HepG2 (cell line): ENCODE results near the gene C2. TPM values are rescaled to one million over a fixed set of nuclear protein-coding genes. Genes with fewer than 3 reads are reported as not detected.

Experiments
- EZH2 ChIP-seq: conservative IDR thresholded peaks from 2 replicates; pipeline ENCODE4 v1.6.1; 2012; ENCODE audit warnings: mild to moderate bottlenecking, low read depth, low read length, moderate library complexity
- HDAC2 ChIP-seq: sonication (generic); formaldehyde crosslinking; IDR thresholded peaks from 2 replicates; pipeline ENCODE4 v1.4.0; 2020; ENCODE audit warnings: missing genetic modification reagents
- HES4 ChIP-seq: sonication (generic); formaldehyde crosslinking; IDR thresholded peaks from 2 replicates; pipeline ENCODE4 v1.9.0; 2021; ENCODE audit warnings: mild to moderate bottlenecking, missing genetic modification reagents, borderline replicate concordance
- MZF1 ChIP-seq: sonication (generic); formaldehyde crosslinking; IDR thresholded peaks from 2 replicates; pipeline ENCODE4 v1.8.1; 2023; ENCODE audit warnings: mild to moderate bottlenecking, missing genetic modification reagents, borderline replicate concordance
- NONO ChIP-seq, 2 experiments: fragments of 450-650 bp in 1 of 2; sonication (generic) in 1 of 2; formaldehyde crosslinking in 1 of 2; IDR thresholded peaks in 1 of 2; conservative IDR thresholded peaks in 1 of 2; 2 replicates each; pipeline versions ENCODE4 v1.6.1 to v1.8.0; 2017 to 2022; ENCODE audit warnings: mild to moderate bottlenecking in 1 of 2, missing genetic modification reagents in 1 of 2, moderate library complexity in 1 of 2
- PPARG ChIP-seq: conservative IDR thresholded peaks from 2 replicates; pipeline ENCODE4 v1.6.1; 2016; ENCODE audit warnings: missing biosample characterization, missing genetic modification reagents
- SMAD9 ChIP-seq: sonication (generic); formaldehyde crosslinking; IDR thresholded peaks from 2 replicates; pipeline ENCODE4 v1.5.1; 2020; ENCODE audit warnings: mild to moderate bottlenecking, missing genetic modification reagents
- TRIM24 ChIP-seq: sonication (generic); formaldehyde crosslinking; IDR thresholded peaks from 2 replicates; pipeline ENCODE4 v1.8.0; 2022; ENCODE audit warnings: mild to moderate bottlenecking, missing genetic modification reagents
- ZBTB7B ChIP-seq: sonication (generic); formaldehyde crosslinking; IDR thresholded peaks from 2 replicates; pipeline ENCODE4 v1.4.0; 2020; ENCODE audit warnings: missing genetic modification reagents
- ZFYVE20 ChIP-seq: sonication (generic); formaldehyde crosslinking; IDR thresholded peaks from 2 replicates; pipeline ENCODE4 v1.8.0; 2023; ENCODE audit warnings: low read depth, mild to moderate bottlenecking, moderate library complexity, missing genetic modification reagents, borderline replicate concordance
- ZIK1 ChIP-seq: sonication (generic); formaldehyde crosslinking; IDR thresholded peaks from 2 replicates; pipeline ENCODE4 v1.5.0; 2020; ENCODE audit warnings: mild to moderate bottlenecking, low read depth, missing genetic modification reagents, borderline replicate concordance
- ZMYM4 ChIP-seq: sonication (generic); formaldehyde crosslinking; IDR thresholded peaks from 2 replicates; pipeline ENCODE4 v1.8.1; 2023; ENCODE audit warnings: mild to moderate bottlenecking, missing genetic modification reagents
- ZNF136 ChIP-seq: sonication (generic); formaldehyde crosslinking; IDR thresholded peaks from 2 replicates; pipeline ENCODE4 v1.8.1; 2022; ENCODE audit warnings: low read depth, mild to moderate bottlenecking, moderate library complexity, missing genetic modification reagents
- ZNF318 ChIP-seq: sonication (generic); formaldehyde crosslinking; IDR thresholded peaks from 2 replicates; pipeline ENCODE4 v1.4.0; 2020; ENCODE audit warnings: mild to moderate bottlenecking, missing genetic modification reagents
- ZNF333 ChIP-seq: sonication (generic); formaldehyde crosslinking; IDR thresholded peaks from 2 replicates; pipeline ENCODE4 v1.4.0; 2020; ENCODE audit warnings: mild to moderate bottlenecking, missing genetic modification reagents, borderline replicate concordance
- ZNF350 ChIP-seq: sonication (generic); formaldehyde crosslinking; IDR thresholded peaks from 2 replicates; pipeline ENCODE4 v1.4.0; 2020; ENCODE audit warnings: mild to moderate bottlenecking, low read depth, missing genetic modification reagents, borderline replicate concordance
- ZNF530 ChIP-seq: sonication (generic); formaldehyde crosslinking; IDR thresholded peaks from 2 replicates; pipeline ENCODE4 v1.5.0; 2020; ENCODE audit warnings: low read depth, mild to moderate bottlenecking, missing genetic modification reagents
- ZNF749 ChIP-seq: sonication (generic); formaldehyde crosslinking; IDR thresholded peaks from 2 replicates; pipeline ENCODE4 v1.8.0; 2022; ENCODE audit warnings: mild to moderate bottlenecking, missing genetic modification reagents, moderate library complexity, borderline replicate concordance
- ZUFSP ChIP-seq: sonication (generic); formaldehyde crosslinking; IDR thresholded peaks from 2 replicates; pipeline ENCODE4 v1.9.0; 2021; ENCODE audit warnings: missing genetic modification reagents, mild to moderate bottlenecking, borderline replicate concordance
- polyA plus RNA-seq, 8 experiments: library from polyadenylated mRNA; depleted of rRNA in 3 of 8; stranded (reverse) in 7 of 8; unstranded in 1 of 8; fragments of >200 nt; fragmentation: Illumina TruSeq in 4 of 8; extraction: Trizol in 4 of 8; gene quantifications; 2 replicates each; pipeline versions ENCODE4 v1.2.1 to v1.2.3, GENCODE V29; 2011 to 2016; ENCODE audit warnings: low read depth in 4 of 8, missing spikeins in 1 of 8, mixed read lengths in 1 of 8; ENCODE audit not compliant: insufficient read depth in 1 of 8
- total RNA-seq, 5 experiments: library from RNA; depleted of rRNA; stranded (reverse); fragments of >200 nt; fragmentation: Illumina TruSeq; extraction: Trizol; gene quantifications; 2 replicates each; pipeline ENCODE4 v1.2.3, GENCODE V29; 2016; ENCODE audit warnings: low read depth in 1 of 5

The C2 gene
- total and polyA plus RNA-seq, 2 of the 13 experiments (the other 11 are each of a cell fraction or from before 2014, with no cell fraction given): 165 to 307 TPM

- TF ChIP-seq NONO (IDR thresholded peaks at IDR 0.05) (no peak), NONO (CRISPR knock-in tag; conservative IDR thresholded peaks at IDR 0.05) (peak; percentile 99), ZNF350 (CRISPR knock-in tag) (peak; percentile 92), HES4 (peak; percentile 17), ZIK1 (CRISPR knock-in tag) (peak; percentile 63; the same call in 1 of the 2 replicates), PPARG (CRISPR knock-in tag) (peak; percentile 29; the same call in 1 of the 2 replicates), ZUFSP (CRISPR knock-in tag) (no peak), MZF1 (CRISPR knock-in tag) (no peak), ZFYVE20 (CRISPR knock-in tag) (peak; percentile 77; the same call in 1 of the 2 replicates), TRIM24 (CRISPR knock-in tag) (no peak), EZH2 (no peak), ZNF530 (CRISPR knock-in tag) (no peak), SMAD9 (CRISPR knock-in tag) (no peak), ZNF136 (CRISPR knock-in tag) (no peak; the same call in 1 of the 2 replicates), ZNF749 (CRISPR knock-in tag) (peak; percentile 88; the same call in 1 of the 2 replicates), ZBTB7B (peak; percentile 67; the same call in 1 of the 2 replicates), ZMYM4 (CRISPR knock-in tag) (peak; percentile 57; the same call in 1 of the 2 replicates), ZNF318 (CRISPR knock-in tag) (peak; percentile 51; the same call in 1 of the 2 replicates), HDAC2 (CRISPR knock-in tag) (peak; percentile 89), ZNF333 (CRISPR knock-in tag) (peak; percentile 61; the same call in 1 of the 2 replicates)
These were observed 44.6 kb downstream of the C2 start, which contains the start of gene DXO (continued) for GRCh38 chr6:31971993-31972708.
